MCF 10A (cell line): ENCODE measurements around the gene GIPC1. TPM values are rescaled to one million over a fixed set of nuclear protein-coding genes. Genes with fewer than 3 reads are reported as not detected.

Experiments used
- BruUV-seq: library from RNA; stranded (reverse); fragments of 400-500 nt; replicated peaks from 2 replicates; lab custom pipeline; 2021; lab: Mats Ljungman, UMichigan
- CTCF ChIA-PET: fragments of 300-600 bp; sonication (Branson Sonifier 250); formaldehyde crosslinking; extraction: SDS; loops from one replicate; lab custom pipeline; 2021; ENCODE audit warnings: antibody characterized with exemption, inconsistent platforms; lab: Yijun Ruan, JAX
- POLR2A ChIA-PET: fragments of 300-600, 350-650 bp; sonication (Branson Sonifier 250); formaldehyde crosslinking; extraction: SDS; loops from one replicate; lab custom pipeline; 2020; ENCODE audit warnings: antibody characterized with exemption, inconsistent platforms; lab: Yijun Ruan, JAX
- DNase-seq: peaks from one replicate; pipeline ENCODE4 v3.0.0-alpha.2; 2018; ENCODE audit not compliant: unreplicated experiment
- H3K27ac Mint-ChIP-seq: one replicate; pipeline ENCODE4 v1.8.0; 2022; ENCODE audit warnings: mild to moderate bottlenecking, low read depth, mixed read lengths; ENCODE audit not compliant: unreplicated experiment
- H3K27me3 Mint-ChIP-seq: one replicate; pipeline ENCODE4 v1.8.0; 2022; ENCODE audit warnings: mixed read lengths; ENCODE audit not compliant: insufficient read depth, unreplicated experiment
- H3K36me3 Mint-ChIP-seq: one replicate; pipeline ENCODE4 v1.8.0; 2022; ENCODE audit warnings: mild to moderate bottlenecking, moderate library complexity, mixed read lengths; ENCODE audit not compliant: insufficient read depth, unreplicated experiment
- H3K4me1 Mint-ChIP-seq: one replicate; pipeline ENCODE4 v1.8.0; 2022; ENCODE audit warnings: mixed read lengths; ENCODE audit not compliant: insufficient read depth, unreplicated experiment
- H3K4me3 Mint-ChIP-seq: one replicate; pipeline ENCODE4 v1.8.0; 2022; ENCODE audit warnings: mild to moderate bottlenecking, moderate library complexity, mixed read lengths; ENCODE audit not compliant: unreplicated experiment
- H3K9me3 Mint-ChIP-seq: one replicate; pipeline ENCODE4 v1.8.0; 2022; ENCODE audit warnings: mixed read lengths; ENCODE audit not compliant: unreplicated experiment
- intact Hi-C: fragments of 100-400 bp; cut with micrococcal nuclease; formaldehyde crosslinking; loops from 2 replicates; pipeline ENCODE4 v1.14.1; 2022
- total RNA-seq: library from RNA; stranded (reverse); gene quantifications from 2 replicates; pipeline ENCODE4 v1.2.3, GENCODE V29; 2022
- TF ChIP-seq, protein P1 (sequence below): fragments of 200-600 bp; IDR thresholded peaks from one replicate; pipeline ENCODE4 v1.8.0; 2022; ENCODE audit warnings: antibody characterized with exemption, mild to moderate bottlenecking; ENCODE audit not compliant: unreplicated experiment

GIPC1 gene
- total RNA-seq, 1 experiment from 2014 or later, result 108 TPM

DNA sequence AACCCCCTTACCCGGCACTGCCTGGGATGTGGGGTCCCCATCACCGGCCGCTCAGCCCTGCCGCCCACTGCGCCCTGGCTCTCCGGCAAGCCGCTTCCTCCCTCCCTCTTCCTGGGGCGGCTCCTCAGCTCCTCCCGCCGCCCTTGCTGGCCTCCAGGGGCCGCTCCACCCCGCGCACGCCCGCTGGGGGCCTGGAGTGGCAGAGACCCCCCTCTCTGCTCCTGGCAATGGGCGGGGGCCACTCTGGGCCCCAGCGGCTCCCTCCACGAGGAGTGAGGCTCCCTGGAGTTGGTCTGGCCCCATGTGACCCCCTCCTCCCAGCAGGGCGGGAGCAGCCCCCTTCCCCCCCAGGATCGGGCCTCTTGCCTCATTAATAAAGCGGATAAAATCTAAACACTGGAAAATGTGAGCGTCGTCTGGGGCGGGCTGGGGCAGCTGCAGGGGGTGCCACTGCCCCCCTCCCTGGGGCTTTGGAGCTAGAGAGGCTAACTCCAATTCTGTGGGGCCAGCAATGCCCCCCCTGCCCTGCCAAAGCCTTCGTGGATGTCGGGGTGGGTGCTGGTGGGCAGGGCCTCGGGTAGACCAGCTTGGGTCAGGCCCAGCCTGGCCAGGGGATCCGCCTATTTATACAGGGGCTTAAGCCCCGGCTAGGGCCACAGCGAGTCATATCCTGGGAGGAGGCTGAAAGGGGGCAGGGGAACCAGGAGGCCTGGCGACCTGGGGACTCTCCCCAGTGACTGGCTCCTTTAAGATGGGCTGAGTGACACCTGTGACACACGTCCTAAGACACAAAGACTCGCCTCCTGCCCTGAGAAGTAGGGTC is 20.5 kb downstream of the GIPC1 start, which contains the start of gene PTGER1:
PTGER1 (minus strand) TSS at position 104 of the 823 bp plus-strand sequence. CDS start 1,034 bp downstream, outside the sequence.
- intact Hi-C loops, result loop anchor here (5.0 kb wide), 1 partner anchor 338 kb away; the partner anchor contains the start of gene ASF1B
- Mint-ChIP-seq H3K27me3 (no peaks in the 10 kb centered on the region), H3K4me3 (no peak within 1 kb of the TSS), H3K36me3 (peaks cover 41% of the 10 kb centered on the region), H3K27ac (no peak within 1 kb of the TSS), H3K9me3 (no peaks in the 10 kb centered on the region), H3K4me1 (peaks cover 14% of the 10 kb centered on the region)
- POLR2A ChIA-PET, result no interaction called here
- no TSS peak for BruUV-seq
- TF ChIP-seq, protein P1, sequence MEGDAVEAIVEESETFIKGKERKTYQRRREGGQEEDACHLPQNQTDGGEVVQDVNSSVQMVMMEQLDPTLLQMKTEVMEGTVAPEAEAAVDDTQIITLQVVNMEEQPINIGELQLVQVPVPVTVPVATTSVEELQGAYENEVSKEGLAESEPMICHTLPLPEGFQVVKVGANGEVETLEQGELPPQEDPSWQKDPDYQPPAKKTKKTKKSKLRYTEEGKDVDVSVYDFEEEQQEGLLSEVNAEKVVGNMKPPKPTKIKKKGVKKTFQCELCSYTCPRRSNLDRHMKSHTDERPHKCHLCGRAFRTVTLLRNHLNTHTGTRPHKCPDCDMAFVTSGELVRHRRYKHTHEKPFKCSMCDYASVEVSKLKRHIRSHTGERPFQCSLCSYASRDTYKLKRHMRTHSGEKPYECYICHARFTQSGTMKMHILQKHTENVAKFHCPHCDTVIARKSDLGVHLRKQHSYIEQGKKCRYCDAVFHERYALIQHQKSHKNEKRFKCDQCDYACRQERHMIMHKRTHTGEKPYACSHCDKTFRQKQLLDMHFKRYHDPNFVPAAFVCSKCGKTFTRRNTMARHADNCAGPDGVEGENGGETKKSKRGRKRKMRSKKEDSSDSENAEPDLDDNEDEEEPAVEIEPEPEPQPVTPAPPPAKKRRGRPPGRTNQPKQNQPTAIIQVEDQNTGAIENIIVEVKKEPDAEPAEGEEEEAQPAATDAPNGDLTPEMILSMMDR, result no peak
- CTCF ChIA-PET, result interaction anchor here (0.6 kb wide), 1 partner anchor 343 kb away, joined by 3 read pairs; no protein-coding TSS in a partner anchor
- DNase-seq, result no peak

DNA sequence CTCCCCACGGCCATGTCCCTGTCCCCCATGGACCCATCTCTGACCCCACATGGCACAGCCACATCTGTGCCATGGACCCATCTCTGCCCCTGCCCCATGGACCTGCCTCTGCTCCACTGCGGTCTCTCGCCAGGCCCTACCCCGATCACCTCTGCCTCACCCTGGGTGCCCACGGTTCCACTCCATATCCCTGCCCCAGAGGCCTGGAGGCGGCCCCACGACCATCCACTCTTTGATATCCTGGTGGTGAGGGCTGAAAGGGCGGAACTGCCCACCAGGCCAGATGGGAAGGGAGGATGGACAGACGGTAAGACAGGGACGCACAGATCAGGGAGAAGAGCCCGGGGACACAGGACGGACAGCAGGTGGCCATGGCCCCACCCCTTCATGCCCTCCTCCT is 21.1 kb downstream of the GIPC1 start:
- Mint-ChIP-seq H3K27ac (no peak overlapping the region), H3K9me3 (no peaks in the 10 kb centered on the region), H3K4me1 (peaks cover 14% of the 10 kb centered on the region), H3K4me3 (no peak overlapping the region), H3K27me3 (no peaks in the 10 kb centered on the region), H3K36me3 (peaks cover 44% of the 10 kb centered on the region)
- intact Hi-C loops, result loop anchor here (5.0 kb wide), 3 partner anchors 38 to 338 kb away; partner anchors contain the start of gene ASF1B
- CTCF ChIA-PET, result interaction anchor here (0.6 kb wide), 1 partner anchor 343 kb away, joined by 3 read pairs; no protein-coding TSS in a partner anchor
- no peak for DNase-seq
- no TSS peak for BruUV-seq
- TF ChIP-seq, protein P1, result no peak
- POLR2A ChIA-PET, result no interaction called here

DNA sequence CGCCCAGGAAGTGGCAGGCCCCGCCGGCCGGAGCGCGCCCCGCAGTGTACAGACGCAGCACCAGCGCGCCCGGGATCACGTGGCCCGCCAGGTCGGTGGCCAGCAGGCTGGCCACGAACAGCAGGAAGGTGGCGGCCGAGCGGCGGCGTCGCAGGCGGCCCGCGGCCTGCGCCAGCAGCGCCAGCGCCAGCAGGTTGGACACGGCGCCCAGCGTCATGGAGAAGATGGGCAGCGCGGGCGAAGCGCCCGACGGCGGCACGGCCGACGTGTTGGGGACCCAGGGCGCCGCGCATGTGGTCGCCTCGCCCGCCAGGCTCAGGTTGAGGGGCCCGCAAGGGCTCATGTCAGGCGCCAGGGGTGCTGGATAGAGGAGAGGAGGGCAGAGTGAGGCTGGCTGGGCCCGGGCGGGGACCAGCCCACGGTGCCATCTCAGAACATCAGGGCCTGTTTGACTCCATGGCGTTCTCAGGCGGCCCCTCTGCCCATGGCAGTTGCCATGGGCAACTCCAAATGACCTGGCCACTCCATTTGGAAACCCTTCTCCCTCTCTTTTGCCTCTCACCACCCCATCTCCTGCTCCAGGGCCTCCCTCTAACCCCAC is 21.8 kb downstream of the GIPC1 start:
- H3K9me3 Mint-ChIP-seq, result no peaks in the 10 kb centered on the region
- H3K36me3 Mint-ChIP-seq, result peaks cover 50% of the 10 kb centered on the region
- BruUV-seq, result no TSS peak
- H3K27ac Mint-ChIP-seq, result no peak overlapping the region
- peaks cover 14% of the 10 kb centered on the region for H3K4me1 Mint-ChIP-seq
- no peak overlapping the region for H3K4me3 Mint-ChIP-seq
- intact Hi-C loops, result loop anchor here (5.0 kb wide), 2 partner anchors 37 to 112 kb away; no protein-coding TSS in a partner anchor
- H3K27me3 Mint-ChIP-seq, result no peaks in the 10 kb centered on the region
- CTCF ChIA-PET, result no interaction called here
- TF ChIP-seq, protein P1, result no peak
- no peak for DNase-seq
- POLR2A ChIA-PET, result interaction anchor here (0.7 kb wide), 1 partner anchor 972 kb away, joined by 3 read pairs; no protein-coding TSS in a partner anchor
